Activated naive CD8-positive, alpha-beta T cell treated with anti-CD3 and anti-CD28 coated beads, Interleukin-2, amount 10 ng/mL, durations not matched to agents 7 days and 5 days (primary cell): ENCODE measurements around the gene MET. TPM values are rescaled to one million over a fixed set of nuclear protein-coding genes. Genes with fewer than 3 reads are reported as not detected.

Experiments used
- ATAC-seq: fragments of 150-1000 bp; cut with Tn5 transposase; one replicate; pipeline ENCODE4 v1.10.0; 2021; ENCODE audit warnings: low read depth, moderate library complexity
- POLR2A ChIA-PET: fragments of 350-600 bp; sonication (Branson Sonifier 250); formaldehyde crosslinking; loops from one replicate; lab custom pipeline; 2021; ENCODE audit warnings: antibody characterized with exemption; lab: Charles Lee
- DNase-seq: peaks from one replicate; pipeline ENCODE4 v3.0.0; 2021
- H3K27ac Mint-ChIP-seq: one replicate; pipeline ENCODE4 v1.8.0; 2022; ENCODE audit warnings: mild to moderate bottlenecking, mixed read lengths
- H3K27me3 Mint-ChIP-seq: one replicate; pipeline ENCODE4 v1.8.0; 2022; ENCODE audit warnings: mild to moderate bottlenecking, moderate library complexity, mixed read lengths
- H3K36me3 Mint-ChIP-seq: one replicate; pipeline ENCODE4 v1.8.0; 2021; ENCODE audit warnings: mild to moderate bottlenecking, mixed read lengths
- H3K4me1 Mint-ChIP-seq: one replicate; pipeline ENCODE4 v1.8.0; 2021; ENCODE audit warnings: mixed read lengths
- H3K4me3 Mint-ChIP-seq: one replicate; pipeline ENCODE4 v1.8.0; 2022; ENCODE audit warnings: mild to moderate bottlenecking, moderate library complexity, mixed read lengths
- H3K9me3 Mint-ChIP-seq: one replicate; pipeline ENCODE4 v1.8.0; 2021; ENCODE audit warnings: mixed read lengths
- total RNA-seq, 2 experiments: library from RNA; stranded (reverse); gene quantifications; one replicate each; pipeline ENCODE4 v1.2.3, GENCODE V29; 2021

The MET gene
- total RNA-seq, 2 experiments from 2014 or later, result not detected

- Mint-ChIP-seq H3K36me3 (no peaks in the 10 kb centered on the region), H3K4me1 (no peaks in the 10 kb centered on the region), H3K27me3 (peaks cover 3% of the 10 kb centered on the region), H3K9me3 (no peaks in the 10 kb centered on the region), H3K4me3 (no peak overlapping the region), H3K27ac (no peak overlapping the region)
- no peak for DNase-seq
- no peak for ATAC-seq
- POLR2A ChIA-PET, result no interaction called here
Measured at GRCh38 chr7:116697152-116697551, 25.2 kb downstream of the MET start.

GRCh38 chr7:116697761-116698160, 25.8 kb downstream of the MET start:
- H3K27me3 Mint-ChIP-seq, result peaks cover 5% of the 10 kb centered on the region
- H3K9me3 Mint-ChIP-seq, result no peaks in the 10 kb centered on the region
- DNase-seq (no peak), ATAC-seq (no peak)
- POLR2A ChIA-PET, result no interaction called here
- no peaks in the 10 kb centered on the region for H3K36me3 Mint-ChIP-seq
- no peak overlapping the region for H3K4me3 Mint-ChIP-seq
- H3K4me1 Mint-ChIP-seq, result no peaks in the 10 kb centered on the region
- no peak overlapping the region for H3K27ac Mint-ChIP-seq

GRCh38 chr7:116698396-116698795, 26.4 kb downstream of the MET start:
- H3K36me3 Mint-ChIP-seq, result no peaks in the 10 kb centered on the region
- H3K4me3 Mint-ChIP-seq, result no peak overlapping the region
- no peak overlapping the region for H3K27ac Mint-ChIP-seq
- ATAC-seq (no peak), DNase-seq (no peak)
- no peaks in the 10 kb centered on the region for H3K4me1 Mint-ChIP-seq
- POLR2A ChIA-PET, result no interaction called here
- no peaks in the 10 kb centered on the region for H3K9me3 Mint-ChIP-seq
- peaks cover 5% of the 10 kb centered on the region for H3K27me3 Mint-ChIP-seq

GRCh38 chr7:116698930-116699721, 27.1 kb downstream of the MET start:
- no peaks in the 10 kb centered on the region for H3K4me1 Mint-ChIP-seq
- no peak overlapping the region for H3K27ac Mint-ChIP-seq
- DNase-seq (no peak), ATAC-seq (no peak)
- no peak overlapping the region for H3K4me3 Mint-ChIP-seq
- POLR2A ChIA-PET, result no interaction called here
- H3K9me3 Mint-ChIP-seq, result no peaks in the 10 kb centered on the region
- H3K36me3 Mint-ChIP-seq, result no peaks in the 10 kb centered on the region
- peaks cover 7% of the 10 kb centered on the region for H3K27me3 Mint-ChIP-seq

- Mint-ChIP-seq H3K36me3 (no peaks in the 10 kb centered on the region), H3K4me1 (no peaks in the 10 kb centered on the region), H3K27me3 (peaks cover 7% of the 10 kb centered on the region), H3K4me3 (no peak overlapping the region), H3K27ac (no peak overlapping the region), H3K9me3 (no peaks in the 10 kb centered on the region)
- no peak for ATAC-seq
- DNase-seq, result no peak
- POLR2A ChIA-PET, result no interaction called here
Measured at GRCh38 chr7:116699722-116700120, 27.7 kb downstream of the MET start.

GRCh38 chr7:116702046-116702785, 30.2 kb downstream of the MET start:
- no peak for ATAC-seq
- Mint-ChIP-seq H3K9me3 (no peaks in the 10 kb centered on the region), H3K27ac (no peak overlapping the region), H3K4me1 (no peaks in the 10 kb centered on the region), H3K4me3 (no peak overlapping the region), H3K36me3 (no peaks in the 10 kb centered on the region), H3K27me3 (peaks cover 7% of the 10 kb centered on the region)
- no peak for DNase-seq
- POLR2A ChIA-PET, result no interaction called here

GRCh38 chr7:116704650-116705228, 32.7 kb downstream of the MET start:
- Mint-ChIP-seq H3K9me3 (no peaks in the 10 kb centered on the region), H3K36me3 (no peaks in the 10 kb centered on the region), H3K4me3 (no peak overlapping the region), H3K27me3 (peaks cover 10% of the 10 kb centered on the region), H3K4me1 (no peaks in the 10 kb centered on the region), H3K27ac (no peak overlapping the region)
- POLR2A ChIA-PET, result no interaction called here
- ATAC-seq, result no peak
- DNase-seq, result no peak

- Mint-ChIP-seq H3K27me3 (peaks cover 11% of the 10 kb centered on the region), H3K4me3 (no peak overlapping the region), H3K9me3 (no peaks in the 10 kb centered on the region), H3K27ac (no peak overlapping the region), H3K36me3 (no peaks in the 10 kb centered on the region), H3K4me1 (no peaks in the 10 kb centered on the region)
- POLR2A ChIA-PET, result no interaction called here
- ATAC-seq (no peak), DNase-seq (no peak)
Measured at GRCh38 chr7:116705419-116705818, 33.4 kb downstream of the MET start.

GRCh38 chr7:116706668-116707126, 34.7 kb downstream of the MET start:
- ATAC-seq, result no peak
- H3K27me3 Mint-ChIP-seq, result peaks cover 12% of the 10 kb centered on the region
- no peak for DNase-seq
- no peak overlapping the region for H3K27ac Mint-ChIP-seq
- H3K4me3 Mint-ChIP-seq, result no peak overlapping the region
- no peaks in the 10 kb centered on the region for H3K4me1 Mint-ChIP-seq
- no peaks in the 10 kb centered on the region for H3K36me3 Mint-ChIP-seq
- POLR2A ChIA-PET, result no interaction called here
- no peaks in the 10 kb centered on the region for H3K9me3 Mint-ChIP-seq

GRCh38 chr7:116707289-116707688, 35.3 kb downstream of the MET start:
- ATAC-seq, result no peak
- Mint-ChIP-seq H3K27me3 (peaks cover 10% of the 10 kb centered on the region), H3K9me3 (no peaks in the 10 kb centered on the region), H3K27ac (no peak overlapping the region), H3K36me3 (no peaks in the 10 kb centered on the region), H3K4me1 (no peaks in the 10 kb centered on the region), H3K4me3 (no peak overlapping the region)
- POLR2A ChIA-PET, result no interaction called here
- no peak for DNase-seq

- DNase-seq, result no peak
- POLR2A ChIA-PET, result no interaction called here
- Mint-ChIP-seq H3K4me1 (no peaks in the 10 kb centered on the region), H3K27me3 (peaks cover 7% of the 10 kb centered on the region), H3K4me3 (no peak overlapping the region), H3K27ac (no peak overlapping the region), H3K36me3 (no peaks in the 10 kb centered on the region), H3K9me3 (no peaks in the 10 kb centered on the region)
- no peak for ATAC-seq
Measured at GRCh38 chr7:116708248-116708647, 36.3 kb downstream of the MET start.

- Mint-ChIP-seq H3K36me3 (no peaks in the 10 kb centered on the region), H3K27ac (no peak overlapping the region), H3K4me3 (no peak overlapping the region), H3K9me3 (no peaks in the 10 kb centered on the region), H3K4me1 (no peaks in the 10 kb centered on the region), H3K27me3 (peaks cover 5% of the 10 kb centered on the region)
- ATAC-seq (no peak), DNase-seq (no peak)
- POLR2A ChIA-PET, result no interaction called here
Measured at GRCh38 chr7:116708861-116709260, 36.9 kb downstream of the MET start.

GRCh38 chr7:116709336-116709735, 37.3 kb downstream of the MET start:
- POLR2A ChIA-PET, result no interaction called here
- Mint-ChIP-seq H3K9me3 (no peaks in the 10 kb centered on the region), H3K27me3 (peaks cover 5% of the 10 kb centered on the region), H3K27ac (no peak overlapping the region), H3K4me1 (no peaks in the 10 kb centered on the region), H3K36me3 (no peaks in the 10 kb centered on the region), H3K4me3 (no peak overlapping the region)
- ATAC-seq (no peak), DNase-seq (no peak)
